Endothelial cell of umbilical vein (primary cell): Measurements from ENCODE around the gene FAM83F.

Experiments
- EZH2 ChIP-seq: IDR thresholded peaks from 2 replicates; pipeline ENCODE4 v1.6.1; 2012; ENCODE audit warnings: borderline replicate concordance, low read depth, mild to moderate bottlenecking, moderate library complexity, low read length, inconsistent platforms; ENCODE audit not compliant: severe bottlenecking
- FOS ChIP-seq: IDR thresholded peaks from 2 replicates; pipeline ENCODE4 v1.6.1; 2011; ENCODE audit warnings: mild to moderate bottlenecking, low read length, moderate library complexity, borderline replicate concordance; ENCODE audit not compliant: insufficient read depth
- GATA2 ChIP-seq: IDR thresholded peaks from 2 replicates; pipeline ENCODE4 v1.7.0; 2011; ENCODE audit warnings: low read depth, mild to moderate bottlenecking, moderate library complexity, mixed read lengths, low read length; ENCODE audit not compliant: insufficient read length, insufficient read depth
- JUN ChIP-seq: IDR thresholded peaks from 2 replicates; pipeline ENCODE4 v1.6.1; 2011; ENCODE audit warnings: borderline replicate concordance, low read depth; ENCODE audit not compliant: insufficient read length, insufficient read depth
- MAX ChIP-seq: IDR thresholded peaks from 2 replicates; pipeline ENCODE4 v1.6.1; 2011; ENCODE audit not compliant: insufficient read depth, insufficient read length
- MYC ChIP-seq: IDR thresholded peaks from one replicate; pipeline ENCODE4 v1.6.1; 2011; ENCODE audit warnings: mild to moderate bottlenecking, low read depth, low read length
- POLR2A ChIP-seq: IDR thresholded peaks from 2 replicates; pipeline ENCODE4 v1.6.1; 2012; ENCODE audit warnings: low read depth, mild to moderate bottlenecking, control low read depth, low read length
- POLR2AphosphoS5 ChIP-seq: IDR thresholded peaks from 2 replicates; pipeline ENCODE4 v1.6.1; 2012; ENCODE audit warnings: low read depth, mild to moderate bottlenecking, control low read depth, low read length, moderate library complexity; ENCODE audit not compliant: insufficient read depth
- TF ChIP-seq, protein P1 (sequence below), 2 donors: IDR thresholded peaks; 1 replicate in 1 of 2; 2 replicates in 1 of 2; pipeline ENCODE4 v1.5.1; 2011; ENCODE audit warnings: low read length in 2 of 2, mild to moderate bottlenecking in 2 of 2, moderate library complexity in 2 of 2, control low read depth in 1 of 2, inconsistent platforms in 1 of 2, low read depth in 1 of 2; ENCODE audit not compliant: insufficient read depth in 1 of 2; ENCODE audit errors: extremely low read depth in 1 of 2

- no peak for TF ChIP-seq MAX
- TF ChIP-seq, protein P1, sequence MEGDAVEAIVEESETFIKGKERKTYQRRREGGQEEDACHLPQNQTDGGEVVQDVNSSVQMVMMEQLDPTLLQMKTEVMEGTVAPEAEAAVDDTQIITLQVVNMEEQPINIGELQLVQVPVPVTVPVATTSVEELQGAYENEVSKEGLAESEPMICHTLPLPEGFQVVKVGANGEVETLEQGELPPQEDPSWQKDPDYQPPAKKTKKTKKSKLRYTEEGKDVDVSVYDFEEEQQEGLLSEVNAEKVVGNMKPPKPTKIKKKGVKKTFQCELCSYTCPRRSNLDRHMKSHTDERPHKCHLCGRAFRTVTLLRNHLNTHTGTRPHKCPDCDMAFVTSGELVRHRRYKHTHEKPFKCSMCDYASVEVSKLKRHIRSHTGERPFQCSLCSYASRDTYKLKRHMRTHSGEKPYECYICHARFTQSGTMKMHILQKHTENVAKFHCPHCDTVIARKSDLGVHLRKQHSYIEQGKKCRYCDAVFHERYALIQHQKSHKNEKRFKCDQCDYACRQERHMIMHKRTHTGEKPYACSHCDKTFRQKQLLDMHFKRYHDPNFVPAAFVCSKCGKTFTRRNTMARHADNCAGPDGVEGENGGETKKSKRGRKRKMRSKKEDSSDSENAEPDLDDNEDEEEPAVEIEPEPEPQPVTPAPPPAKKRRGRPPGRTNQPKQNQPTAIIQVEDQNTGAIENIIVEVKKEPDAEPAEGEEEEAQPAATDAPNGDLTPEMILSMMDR (IDR thresholded peaks at IDR 0.05; ENCODE audit: extremely low read depth in 1 of 2, insufficient read depth in 1 of 2, low read depth in 1 of 2, low read length in 2 of 2): no peak
- TF ChIP-seq MYC: no peak
- TF ChIP-seq FOS: no peak
- TF ChIP-seq EZH2: no peak
- TF ChIP-seq POLR2A: no peak
- TF ChIP-seq POLR2AphosphoS5: no peak
- no peak for TF ChIP-seq JUN
- TF ChIP-seq GATA2: no peak
Observed at GRCh38 chr22:40082184-40082583, 87.4 kb downstream of the FAM83F start.
